Measurements from ENCODE around the gene KRT6C. TPM values are rescaled to one million over a fixed set of nuclear protein-coding genes. Genes with fewer than 3 reads are reported as not detected.

Gene KRT6C
- total and polyA plus RNA-seq, 4 experiments from 2014 or later: not detected

- ChIA-PET CTCF (ENCODE audit: partially characterized antibody) (no interaction called here), POLR2A (ENCODE audit: partially characterized antibody) (no interaction called here)
- no peak overlapping the region for H3K4me3 ChIP-seq (ENCODE audit: low read length in 2 of 2)
- H3K9me3 ChIP-seq (ENCODE audit: control insufficient read depth in 1 of 2, low read length in 2 of 2): no peaks in the 10 kb centered on the region
- intact Hi-C loops (cut with micrococcal nuclease): no loop called here
- H3K27ac ChIP-seq (ENCODE audit: low read depth, low read length): no peak overlapping the region
- H3K36me3 ChIP-seq (ENCODE audit: insufficient read depth, low read length): no peaks in the 10 kb centered on the region
- H3K36me3 Mint-ChIP-seq: no peaks in the 10 kb centered on the region
- H3K9me3 Mint-ChIP-seq: no peaks in the 10 kb centered on the region
- peaks cover 0 to 5% (median 1%) of the 10 kb centered on the region in 4 donors for H3K4me1 Mint-ChIP-seq
- no peaks in the 10 kb centered on the region for H3K27me3 ChIP-seq (ENCODE audit: insufficient read depth, low read length)
- no peak overlapping the region for H3K4me3 Mint-ChIP-seq
- H3K27me3 Mint-ChIP-seq: peaks cover 15 to 41% of the 10 kb centered on the region in 2 donors
- DNase-seq: no peak
- H3K4me1 ChIP-seq (ENCODE audit: insufficient read depth, low read length): no peaks in the 10 kb centered on the region
- no peak overlapping the region for H3K27ac Mint-ChIP-seq
Observed at GRCh38 chr12:52443966-52444365, 29.6 kb downstream of the KRT6C start.

- no peak for DNase-seq
- no peaks in the 10 kb centered on the region for H3K36me3 Mint-ChIP-seq
- H3K27me3 ChIP-seq (ENCODE audit: insufficient read depth, low read length): no peaks in the 10 kb centered on the region
- H3K27ac ChIP-seq (ENCODE audit: low read depth, low read length): no peak overlapping the region
- no peaks in the 10 kb centered on the region for H3K4me1 Mint-ChIP-seq
- ChIA-PET CTCF (ENCODE audit: partially characterized antibody) (no interaction called here), POLR2A (ENCODE audit: partially characterized antibody) (no interaction called here)
- intact Hi-C loops (cut with micrococcal nuclease): no loop called here
- H3K27ac Mint-ChIP-seq: no peak overlapping the region
- no peaks in the 10 kb centered on the region for H3K4me1 ChIP-seq (ENCODE audit: insufficient read depth, low read length)
- H3K36me3 ChIP-seq (ENCODE audit: insufficient read depth, low read length): no peaks in the 10 kb centered on the region
- no peaks in the 10 kb centered on the region for H3K9me3 ChIP-seq (ENCODE audit: control insufficient read depth in 1 of 2, low read length in 2 of 2)
- no peak overlapping the region for H3K4me3 Mint-ChIP-seq
- H3K9me3 Mint-ChIP-seq: no peaks in the 10 kb centered on the region
- H3K27me3 Mint-ChIP-seq: peaks cover 18 to 41% of the 10 kb centered on the region in 2 donors
- no peak overlapping the region for H3K4me3 ChIP-seq (ENCODE audit: low read length in 2 of 2)
Observed at GRCh38 chr12:52442600-52443061, 31.0 kb downstream of the KRT6C start.

GRCh38 chr12:52441320-52441911 lies 32.2 kb downstream of the KRT6C start:
- H3K27ac Mint-ChIP-seq: no peak overlapping the region
- H3K4me3 Mint-ChIP-seq: no peak overlapping the region
- intact Hi-C loops (cut with micrococcal nuclease): no loop called here
- no peaks in the 10 kb centered on the region for H3K36me3 ChIP-seq (ENCODE audit: insufficient read depth, low read length)
- ChIA-PET POLR2A (ENCODE audit: partially characterized antibody) (no interaction called here), CTCF (ENCODE audit: partially characterized antibody) (no interaction called here)
- no peak overlapping the region for H3K4me3 ChIP-seq (ENCODE audit: low read length in 2 of 2)
- H3K27ac ChIP-seq (ENCODE audit: low read depth, low read length): no peak overlapping the region
- no peak for DNase-seq
- no peaks in the 10 kb centered on the region for H3K4me1 ChIP-seq (ENCODE audit: insufficient read depth, low read length)
- H3K36me3 Mint-ChIP-seq: no peaks in the 10 kb centered on the region
- no peaks in the 10 kb centered on the region for H3K9me3 ChIP-seq (ENCODE audit: control insufficient read depth in 1 of 2, low read length in 2 of 2)
- peaks cover 0 to 4% (median 0%) of the 10 kb centered on the region in 8 donors for H3K9me3 Mint-ChIP-seq
- H3K4me1 Mint-ChIP-seq: no peaks in the 10 kb centered on the region
- H3K27me3 Mint-ChIP-seq: peaks cover 20 to 45% of the 10 kb centered on the region in 2 donors
- H3K27me3 ChIP-seq (ENCODE audit: insufficient read depth, low read length): no peaks in the 10 kb centered on the region

GRCh38 chr12:52440821-52441319 lies 32.7 kb downstream of the KRT6C start:
- Histone ChIP-seq H3K4me1 (ENCODE audit: insufficient read depth, low read length) (no peaks in the 10 kb centered on the region), H3K36me3 (ENCODE audit: insufficient read depth, low read length) (no peaks in the 10 kb centered on the region), H3K4me3 (ENCODE audit: low read length in 2 of 2) (no peak overlapping the region), H3K9me3 (ENCODE audit: control insufficient read depth in 1 of 2, low read length in 2 of 2) (no peaks in the 10 kb centered on the region), H3K27me3 (ENCODE audit: insufficient read depth, low read length) (no peaks in the 10 kb centered on the region), H3K27ac (ENCODE audit: low read depth, low read length) (no peak overlapping the region)
- ChIA-PET POLR2A (ENCODE audit: partially characterized antibody) (no interaction called here), CTCF (ENCODE audit: partially characterized antibody) (no interaction called here)
- Mint-ChIP-seq H3K36me3 (no peaks in the 10 kb centered on the region), H3K27me3 (peaks cover 19 to 44% of the 10 kb centered on the region in 2 donors), H3K9me3 (peaks cover 0 to 4% (median 0%) of the 10 kb centered on the region in 8 donors), H3K4me1 (no peaks in the 10 kb centered on the region), H3K27ac (no peak overlapping the region), H3K4me3 (no peak overlapping the region)
- intact Hi-C loops (cut with micrococcal nuclease): no loop called here
- DNase-seq: no peak

- intact Hi-C loops (cut with micrococcal nuclease): no loop called here
- H3K36me3 Mint-ChIP-seq: no peaks in the 10 kb centered on the region
- peaks cover 21 to 48% of the 10 kb centered on the region in 2 donors for H3K27me3 Mint-ChIP-seq
- H3K4me3 Mint-ChIP-seq: no peak overlapping the region
- H3K9me3 Mint-ChIP-seq: peaks cover 0 to 4% (median 0%) of the 10 kb centered on the region in 8 donors
- Histone ChIP-seq H3K27ac (ENCODE audit: low read depth, low read length) (no peak overlapping the region), H3K4me3 (ENCODE audit: low read length in 2 of 2) (no peak overlapping the region), H3K4me1 (ENCODE audit: insufficient read depth, low read length) (no peaks in the 10 kb centered on the region), H3K36me3 (ENCODE audit: insufficient read depth, low read length) (no peaks in the 10 kb centered on the region), H3K27me3 (ENCODE audit: insufficient read depth, low read length) (no peaks in the 10 kb centered on the region), H3K9me3 (ENCODE audit: control insufficient read depth in 1 of 2, low read length in 2 of 2) (no peaks in the 10 kb centered on the region)
- POLR2A ChIA-PET (ENCODE audit: partially characterized antibody): no interaction called here
- CTCF ChIA-PET (ENCODE audit: partially characterized antibody): no interaction called here
- DNase-seq: no peak
- H3K4me1 Mint-ChIP-seq: no peaks in the 10 kb centered on the region
- no peak overlapping the region for H3K27ac Mint-ChIP-seq
Observed at GRCh38 chr12:52439845-52440244, 33.8 kb downstream of the KRT6C start.

- POLR2A ChIA-PET (ENCODE audit: partially characterized antibody): no interaction called here
- intact Hi-C loops (cut with micrococcal nuclease): no loop called here
- Mint-ChIP-seq H3K9me3 (peaks cover 0 to 4% (median 0%) of the 10 kb centered on the region in 8 donors), H3K27me3 (peaks cover 24 to 52% of the 10 kb centered on the region in 2 donors), H3K4me3 (no peak overlapping the region), H3K4me1 (no peaks in the 10 kb centered on the region), H3K27ac (no peak overlapping the region), H3K36me3 (no peaks in the 10 kb centered on the region)
- no peaks in the 10 kb centered on the region for H3K27me3 ChIP-seq (ENCODE audit: insufficient read depth, low read length)
- no peaks in the 10 kb centered on the region for H3K9me3 ChIP-seq (ENCODE audit: control insufficient read depth in 1 of 2, low read length in 2 of 2)
- CTCF ChIA-PET (ENCODE audit: partially characterized antibody): no interaction called here
- H3K27ac ChIP-seq (ENCODE audit: low read depth, low read length): no peak overlapping the region
- no peak for DNase-seq
- H3K4me1 ChIP-seq (ENCODE audit: insufficient read depth, low read length): no peaks in the 10 kb centered on the region
- H3K36me3 ChIP-seq (ENCODE audit: insufficient read depth, low read length): no peaks in the 10 kb centered on the region
- H3K4me3 ChIP-seq (ENCODE audit: low read length in 2 of 2): no peak overlapping the region
Observed at GRCh38 chr12:52439420-52439819, 34.2 kb downstream of the KRT6C start.

GRCh38 chr12:52438305-52439301 lies 35.0 kb downstream of the KRT6C start:
- Mint-ChIP-seq H3K9me3 (peaks cover 0 to 4% (median 0%) of the 10 kb centered on the region in 8 donors), H3K36me3 (no peaks in the 10 kb centered on the region), H3K4me1 (no peaks in the 10 kb centered on the region), H3K27me3 (peaks cover 24 to 50% of the 10 kb centered on the region in 2 donors), H3K27ac (no peak overlapping the region), H3K4me3 (no peak overlapping the region)
- Histone ChIP-seq H3K4me1 (ENCODE audit: insufficient read depth, low read length) (no peaks in the 10 kb centered on the region), H3K36me3 (ENCODE audit: insufficient read depth, low read length) (no peaks in the 10 kb centered on the region), H3K27me3 (ENCODE audit: insufficient read depth, low read length) (no peaks in the 10 kb centered on the region), H3K4me3 (ENCODE audit: low read length in 2 of 2) (no peak overlapping the region), H3K9me3 (ENCODE audit: control insufficient read depth in 1 of 2, low read length in 2 of 2) (no peaks in the 10 kb centered on the region), H3K27ac (ENCODE audit: low read depth, low read length) (no peak overlapping the region)
- ChIA-PET POLR2A (ENCODE audit: partially characterized antibody) (no interaction called here), CTCF (ENCODE audit: partially characterized antibody) (no interaction called here)
- DNase-seq: no peak
- intact Hi-C loops (cut with micrococcal nuclease): no loop called here

Measured in CD4-positive, alpha-beta memory T cell (primary cell).